HG02759 (cell line): ENCODE data around the gene MRPS11.
"Not testable (repeated sequence)": the region's sequence is repeated elsewhere in the genome, so short reads cannot be mapped to it uniquely, and the experiment has no call there.

Source experiments
- ATAC-seq: cut with Tn5 transposase; IDR thresholded peaks from one replicate; pipeline ENCODE4 v1.9.1; 2021; ENCODE audit warnings: mild to moderate bottlenecking, moderate library complexity; ENCODE audit not compliant: unreplicated experiment

Gene MRPS11

GRCh38 chr15:88467073-88467934 lies at the start of gene MRPS11, which contains the start of gene MRPL46:
MRPS11 (plus strand) TSS chr15:88467708; CDS start chr15:88467718, 10 bp downstream.
MRPL46 (minus strand) TSS chr15:88467388; CDS start chr15:88467377, 11 bp downstream.
- ATAC-seq, result peak; percentile 90

- no peak for ATAC-seq
Measured at GRCh38 chr15:88419830-88420229, 47.7 kb upstream of the MRPS11 start.

- no peak for ATAC-seq
Measured at GRCh38 chr15:88423331-88423730, 44.2 kb upstream of the MRPS11 start.

- no peak for ATAC-seq
Measured at GRCh38 chr15:88426304-88426703, 41.2 kb upstream of the MRPS11 start.

- no peak for ATAC-seq
Measured at GRCh38 chr15:88428053-88428452, 39.5 kb upstream of the MRPS11 start.

GRCh38 chr15:88428805-88429605 lies 38.5 kb upstream of the MRPS11 start:
- no peak for ATAC-seq

- no peak for ATAC-seq
Measured at GRCh38 chr15:88430051-88430450, 37.5 kb upstream of the MRPS11 start.

GRCh38 chr15:88431441-88431840 lies 36.1 kb upstream of the MRPS11 start:
- no peak for ATAC-seq

GRCh38 chr15:88433046-88433685 lies 34.3 kb upstream of the MRPS11 start:
- ATAC-seq, result no peak

GRCh38 chr15:88434106-88434505 lies 33.4 kb upstream of the MRPS11 start:
- ATAC-seq, result not testable (repeated sequence)

GRCh38 chr15:88438181-88438580 lies 29.3 kb upstream of the MRPS11 start:
- no peak for ATAC-seq

- ATAC-seq, result no peak
Measured at GRCh38 chr15:88440021-88440420, 27.5 kb upstream of the MRPS11 start.

GRCh38 chr15:88441076-88441730 lies 26.3 kb upstream of the MRPS11 start:
- ATAC-seq, result no peak

GRCh38 chr15:88447206-88447605 lies 20.3 kb upstream of the MRPS11 start:
- ATAC-seq, result no peak

- ATAC-seq, result no peak
Measured at GRCh38 chr15:88447741-88448140, 19.8 kb upstream of the MRPS11 start.

- ATAC-seq, result no peak
Measured at GRCh38 chr15:88448991-88449461, 18.5 kb upstream of the MRPS11 start.

GRCh38 chr15:88449581-88449980 lies 17.9 kb upstream of the MRPS11 start:
- ATAC-seq, result no peak

- peak; percentile 60 for ATAC-seq
Measured at GRCh38 chr15:88450125-88450798, 17.2 kb upstream of the MRPS11 start.

- ATAC-seq, result no peak
Measured at GRCh38 chr15:88453651-88454050, 13.9 kb upstream of the MRPS11 start.

GRCh38 chr15:88454236-88454635 lies 13.3 kb upstream of the MRPS11 start:
- no peak for ATAC-seq
